GM12872 (cell line): ENCODE data around the gene EML1.

Experiments
- CTCF ChIP-seq: IDR thresholded peaks from 3 replicates; pipeline ENCODE4 v1.5.1; 2011; ENCODE audit warnings: low read depth, mild to moderate bottlenecking, low read length, moderate library complexity; ENCODE audit not compliant: insufficient read depth

EML1 gene

GRCh38 chr14:99939421-99939820 lies 146.2 kb downstream of the EML1 start:
- no peak for TF ChIP-seq CTCF

GRCh38 chr14:99940064-99940463 lies 146.9 kb downstream of the EML1 start:
- TF ChIP-seq CTCF: no peak

GRCh38 chr14:99941211-99941610 lies 148.0 kb downstream of the EML1 start:
- no peak for TF ChIP-seq CTCF

- no peak for TF ChIP-seq CTCF
Measured at GRCh38 chr14:99943620-99944019, 150.4 kb downstream of the EML1 start.

DNA sequence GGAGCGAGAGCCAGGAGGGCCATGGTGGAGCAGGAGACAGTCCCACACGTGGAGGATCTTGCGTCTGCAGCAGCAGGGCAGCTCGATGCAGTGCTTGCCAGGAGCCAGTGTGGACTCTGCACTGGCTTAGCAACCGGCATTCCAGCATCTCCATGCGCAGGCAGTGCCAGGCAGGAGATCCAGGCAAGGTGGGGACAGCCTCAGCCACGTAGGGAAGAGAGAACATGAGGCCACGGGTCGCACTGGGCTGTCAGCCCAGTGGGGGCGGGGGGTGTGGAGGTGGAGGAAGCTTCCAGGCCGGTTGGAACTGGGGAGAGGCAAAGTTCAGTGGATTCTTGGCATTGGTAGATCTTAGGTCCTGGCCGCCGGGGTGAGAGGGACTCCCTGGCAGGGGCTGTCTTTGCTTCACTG lies 151.0 kb downstream of the EML1 start:
- TF ChIP-seq CTCF: no peak

GRCh38 chr14:99945732-99946651 lies 152.8 kb downstream of the EML1 start:
- TF ChIP-seq CTCF: no peak

DNA sequence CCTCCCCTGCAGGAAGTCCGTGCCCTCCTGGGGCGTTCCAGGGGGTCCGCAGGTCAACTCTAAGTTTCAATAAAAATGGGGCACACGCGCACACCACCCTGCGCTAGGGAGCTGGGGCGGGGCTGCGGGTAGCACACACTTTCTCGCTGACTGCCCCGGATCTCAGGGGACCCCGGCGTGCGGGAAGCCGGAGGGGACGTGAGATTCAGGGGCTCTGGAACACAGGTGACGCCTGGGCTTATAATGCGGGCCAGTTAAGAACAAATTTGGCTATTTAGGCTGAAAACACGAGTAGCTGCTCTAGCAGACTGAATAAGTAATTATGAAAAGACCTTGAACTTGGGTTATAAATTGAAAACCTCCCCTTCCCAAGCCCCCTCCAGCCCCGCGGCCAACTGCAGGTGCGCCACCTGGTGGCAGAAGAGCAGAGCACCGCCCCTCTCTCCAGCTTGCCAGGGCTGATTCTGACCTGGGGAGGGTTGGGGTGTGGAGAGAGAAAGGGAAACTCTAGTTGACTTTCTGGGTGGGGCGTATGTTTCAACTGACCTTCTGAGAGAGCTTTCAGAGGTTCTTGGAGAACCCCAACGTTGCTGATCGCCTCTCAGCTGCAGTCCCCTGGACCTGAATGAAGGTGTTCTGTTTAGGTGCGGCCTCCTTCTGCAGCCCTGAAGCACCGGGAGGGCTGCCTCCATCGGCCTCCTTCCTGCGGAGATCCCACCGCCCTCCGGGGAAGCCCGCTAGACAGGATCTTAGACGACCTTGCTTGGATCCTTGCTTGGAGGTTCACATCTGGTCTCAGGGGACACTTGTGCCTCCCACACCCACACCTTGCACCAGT lies 153.7 kb downstream of the EML1 start:
- peak; percentile 93 for TF ChIP-seq CTCF
